HG03571 (cell line): ENCODE results near the gene GLRX2.
"Not testable (repeated sequence)": the region's sequence is repeated elsewhere in the genome, so short reads cannot be mapped to it uniquely, and the experiment has no call there.

Experiments used
- ATAC-seq: cut with Tn5 transposase; IDR thresholded peaks from one replicate; pipeline ENCODE4 v1.9.1; 2021; ENCODE audit not compliant: unreplicated experiment

Gene GLRX2

GRCh38 chr1:193068013-193068412 is 37.2 kb downstream of the GLRX2 start:
- no peak for ATAC-seq

GRCh38 chr1:193066606-193067005 is 38.6 kb downstream of the GLRX2 start:
- ATAC-seq: peak; percentile 33

- no peak for ATAC-seq
Observed at GRCh38 chr1:193065954-193066353, 39.3 kb downstream of the GLRX2 start.

GRCh38 chr1:193062698-193063463 is 42.3 kb downstream of the GLRX2 start:
- no peak for ATAC-seq

GRCh38 chr1:193060938-193061337 is 44.3 kb downstream of the GLRX2 start:
- no peak for ATAC-seq

GRCh38 chr1:193060406-193060805 is 44.8 kb downstream of the GLRX2 start:
- ATAC-seq: no peak

- no peak for ATAC-seq
Observed at GRCh38 chr1:193060115-193060403, 45.2 kb downstream of the GLRX2 start.

GRCh38 chr1:193059282-193060114 is 45.7 kb downstream of the GLRX2 start, which contains the start of the genes RO60 and UCHL5:
Gene RO60 (plus strand): TSS chr1:193059612. CDS start chr1:193069055, 9,443 bp downstream.
Gene UCHL5 (minus strand): TSS chr1:193059360. CDS start chr1:193059260, 100 bp downstream.
- ATAC-seq: peak; percentile 94

GRCh38 chr1:193058529-193059281 is 46.5 kb downstream of the GLRX2 start:
- ATAC-seq: peak; percentile 40

GRCh38 chr1:193054169-193054675 is 51.0 kb downstream of the GLRX2 start:
- ATAC-seq: no peak

- ATAC-seq: not testable (repeated sequence)
Observed at GRCh38 chr1:193048913-193049312, 56.3 kb downstream of the GLRX2 start.
